K562 (cell line): ENCODE measurements around the gene ODAD3. TPM values are rescaled to one million over a fixed set of nuclear protein-coding genes. Genes with fewer than 3 reads are reported as not detected.

Experiments used
- ATAC-seq: fragments of 200-7000 bp; cut with Tn5 transposase; 3 replicates; pipeline ENCODE4 v1.9.1; 2020; ENCODE audit warnings: moderate library complexity
- BruUV-seq: library from RNA; stranded (reverse); fragments of 400-500 nt; replicated peaks from 2 replicates; lab custom pipeline; 2021; lab: Mats Ljungman, UMichigan
- CTCF ChIA-PET: fragments of 300-600 bp; formaldehyde crosslinking; extraction: SDS; loops from one replicate; lab custom pipeline; 2021; ENCODE audit warnings: low intra/inter-chr PET ratio; lab: Yijun Ruan, JAX
- POLR2A ChIA-PET: fragments of 300-600, 350-650 bp; sonication (Branson Sonifier 250); formaldehyde crosslinking; extraction: SDS; loops from one replicate; lab custom pipeline; 2021; ENCODE audit warnings: antibody characterized with exemption, inconsistent platforms; lab: Yijun Ruan, JAX
- DNase-seq, 4 experiments: peaks; one replicate each; pipeline versions ENCODE4 v3.0.0 to v3.0.0-alpha.2; 2011 to 2018; ENCODE audit warnings: low spot score in 3 of 4, mixed read lengths in 3 of 4; ENCODE audit errors: extremely low read depth in 1 of 4
- FAIRE-seq: peaks from 2 replicates; lab custom pipeline; 2011; peaks lifted over from hg19 to GRCh38; lab: Jason Lieb, UNC
- H2AFZ ChIP-seq: 2 replicates; pipeline ENCODE4 v1.6.0; 2011; ENCODE audit warnings: low read depth, low read length, control low read depth, inconsistent platforms
- H3K27ac ChIP-seq: fragments of 200-600 bp; 3 replicates; pipeline ENCODE4 v1.8.0; 2011; ENCODE audit warnings: low read depth, mild to moderate bottlenecking, control low read depth, inconsistent platforms, low read length, moderate library complexity, mixed read lengths; ENCODE audit errors: extremely low read depth
- H3K27me3 ChIP-seq, 2 experiments: fragments of 300-600 bp in 1 of 2; 2 replicates in 1 of 2; 3 replicates in 1 of 2; pipeline versions ENCODE4 v1.6.0 to v1.8.0; 2011; ENCODE audit warnings: inconsistent platforms in 2 of 2, low read length in 2 of 2, mild to moderate bottlenecking in 1 of 2, mixed read lengths in 1 of 2, moderate library complexity in 1 of 2; ENCODE audit not compliant: control insufficient read depth in 2 of 2, insufficient read depth in 2 of 2
- H3K36me3 ChIP-seq: fragments of 300-600 bp; 3 replicates; pipeline ENCODE4 v1.8.0; 2011; ENCODE audit warnings: mild to moderate bottlenecking, low read length, inconsistent platforms; ENCODE audit not compliant: control insufficient read depth, insufficient read depth
- H3K4me1 ChIP-seq, 2 experiments: fragments of 200-600 bp in 1 of 2; replicated peaks in 1 of 2; 2 replicates in 1 of 2; 3 replicates in 1 of 2; pipeline versions ENCODE4 v1.5.1 to v1.8.0; 2011; ENCODE audit warnings: inconsistent platforms in 2 of 2, low read length in 2 of 2, mild to moderate bottlenecking in 1 of 2, mixed read lengths in 1 of 2, moderate library complexity in 1 of 2; ENCODE audit not compliant: control insufficient read depth in 2 of 2, insufficient read depth in 2 of 2
- H3K4me2 ChIP-seq: 2 replicates; pipeline ENCODE4 v1.6.1; 2011; ENCODE audit warnings: low read length, control low read depth, inconsistent platforms, mixed read lengths; ENCODE audit not compliant: insufficient read depth
- H3K4me3 ChIP-seq: fragments of 200-600 bp; sonication (generic), shearing (Covaris generic); 2 replicates; pipeline ENCODE4 v1.5.1; 2016; ENCODE audit warnings: control low read depth, inconsistent platforms
- H3K79me2 ChIP-seq: fragments of 200-600 bp; 3 replicates; pipeline ENCODE4 v1.8.0; 2011; ENCODE audit warnings: low read length, inconsistent platforms; ENCODE audit not compliant: control insufficient read depth, insufficient read depth
- H3K9ac ChIP-seq, 2 experiments: 2 replicates each; pipeline versions ENCODE4 v1.6.0 to v1.6.1; 2011; ENCODE audit warnings: low read depth in 2 of 2, low read length in 2 of 2, control low read depth in 1 of 2, inconsistent platforms in 1 of 2, mild to moderate bottlenecking in 1 of 2, mixed read lengths in 1 of 2; ENCODE audit not compliant: insufficient read depth in 1 of 2
- H3K9me1 ChIP-seq: one replicate; pipeline ENCODE4 v1.6.0; 2011; ENCODE audit warnings: inconsistent platforms, mild to moderate bottlenecking, low read length, moderate library complexity; ENCODE audit not compliant: control insufficient read depth, insufficient read depth
- H3K9me3 ChIP-seq: replicated peaks from 2 replicates; pipeline ENCODE4 v1.5.1; 2011; ENCODE audit warnings: low read depth, low read length, inconsistent platforms; ENCODE audit not compliant: control insufficient read depth, insufficient read depth
- H4K20me1 ChIP-seq: replicated peaks from 2 replicates; pipeline ENCODE4 v1.6.1; 2011; ENCODE audit warnings: low read length, inconsistent platforms, mixed read lengths; ENCODE audit not compliant: control insufficient read depth, insufficient read depth
- BCOR ChIP-seq: fragments of 450-650 bp; IDR thresholded peaks from 2 replicates; pipeline ENCODE4 v1.6.1; 2016
- RBM22 ChIP-seq: fragments of 200-400 bp; formaldehyde crosslinking; IDR thresholded peaks from 2 replicates; pipeline ENCODE4 v1.6.1; 2018; ENCODE audit warnings: low read length, low read depth; ENCODE audit not compliant: poor library complexity, severe bottlenecking
- RBM25 ChIP-seq: fragments of 200-400 bp; formaldehyde crosslinking; IDR thresholded peaks from 2 replicates; pipeline ENCODE4 v1.6.1; 2018; ENCODE audit warnings: low read length, low read depth, moderate library complexity; ENCODE audit not compliant: severe bottlenecking
- ZBTB7A ChIP-seq: IDR thresholded peaks from 2 replicates; pipeline ENCODE4 v1.6.1; 2011; ENCODE audit warnings: low read depth, mild to moderate bottlenecking, low read length, moderate library complexity, borderline replicate concordance; ENCODE audit not compliant: control insufficient read depth
- ZNF121 ChIP-seq: sonication (generic); formaldehyde crosslinking; conservative IDR thresholded peaks from 2 replicates; pipeline ENCODE4 v1.8.0; 2022; ENCODE audit warnings: missing genetic modification reagents
- ZNF347 ChIP-seq: fragments of 450-650 bp; formaldehyde crosslinking; IDR thresholded peaks from 2 replicates; pipeline ENCODE4 v1.4.0; 2020; ENCODE audit warnings: low read depth, mild to moderate bottlenecking, moderate library complexity
- ZNF354B ChIP-seq: fragments of 250-450 bp; sonication (Bioruptor Pico); IDR thresholded peaks from 2 replicates; pipeline ENCODE4 v1.4.0; 2020
- WGBS: fragments of 100-300 bp; shearing (Covaris generic); methylation state at CpG from one replicate; pipeline ENCODE4 v1.1.6; 2016; ENCODE audit warnings: low coverage, mixed read lengths; ENCODE audit not compliant: insufficient coverage; ENCODE audit errors: missing lambda C conversion rate; 5-methylcytosine and 5-hydroxymethylcytosine counted together
- in situ Hi-C: fragments of 300-500 bp; cut with MboI; formaldehyde crosslinking; loops from 4 replicates; pipeline ENCODE4 v1.15.0; 2018; ENCODE audit warnings: inconsistent platforms, mixed read lengths
- intact Hi-C: fragments of 100-400 bp; cut with micrococcal nuclease; formaldehyde crosslinking; loops from 2 replicates; pipeline ENCODE4 v1.14.2; 2022
- polyA plus RNA-seq, 8 experiments: library from polyadenylated mRNA; depleted of rRNA in 4 of 8; stranded (reverse) in 5 of 8; unstranded in 3 of 8; fragments of >200 nt; fragmentation: Nextera tagmentation in 2 of 8; fragmentation: Illumina TruSeq in 1 of 8; extraction: Ambion mirVana in 2 of 8; extraction: Trizol in 1 of 8; gene quantifications; 2 replicates each; pipeline versions ENCODE4 v1.2.1 to v1.2.3, GENCODE V29; 2011 to 2014; ENCODE audit warnings: inconsistent platforms in 1 of 8, missing spikeins in 1 of 8
- total RNA-seq, 7 experiments: library from RNA; depleted of rRNA in 6 of 7; stranded (reverse); fragments of >200 nt in 6 of 7; fragmentation: Illumina TruSeq in 2 of 7; extraction: Trizol in 2 of 7; gene quantifications; 2 replicates each; pipeline versions ENCODE4 v1.2.1 to v1.2.3, GENCODE V29; 2011 to 2021; ENCODE audit warnings: low replicate concordance in 1 of 7
- TF ChIP-seq, protein P1 (sequence below), 2 experiments: IDR thresholded peaks; 2 replicates each; pipeline ENCODE4 v1.6.1; 2011; ENCODE audit warnings: borderline replicate concordance in 1 of 2, control low read depth in 1 of 2, low read depth in 1 of 2, low read length in 1 of 2, mild to moderate bottlenecking in 1 of 2, mixed read lengths in 1 of 2, moderate library complexity in 1 of 2; ENCODE audit not compliant: insufficient read depth in 1 of 2, insufficient read length in 1 of 2, poor library complexity in 1 of 2, severe bottlenecking in 1 of 2; ENCODE audit errors: extremely low read depth in 1 of 2
- TF ChIP-seq, protein P2 (sequence below), 2 experiments: IDR thresholded peaks in 1 of 2; conservative IDR thresholded peaks in 1 of 2; 2 replicates each; pipeline ENCODE4 v1.6.1; 2016; ENCODE audit warnings: low read depth in 2 of 2, mild to moderate bottlenecking in 1 of 2, missing compliant biosample characterization in 1 of 2, missing genetic modification characterization in 1 of 2, moderate library complexity in 1 of 2

ODAD3 gene
- total and polyA plus RNA-seq, 9 of the 15 experiments (the other 6 are each of a cell fraction or from before 2014, with no cell fraction given) = 0.07 to 0.72 (median 0.14) TPM; not detected in 2

DNA sequence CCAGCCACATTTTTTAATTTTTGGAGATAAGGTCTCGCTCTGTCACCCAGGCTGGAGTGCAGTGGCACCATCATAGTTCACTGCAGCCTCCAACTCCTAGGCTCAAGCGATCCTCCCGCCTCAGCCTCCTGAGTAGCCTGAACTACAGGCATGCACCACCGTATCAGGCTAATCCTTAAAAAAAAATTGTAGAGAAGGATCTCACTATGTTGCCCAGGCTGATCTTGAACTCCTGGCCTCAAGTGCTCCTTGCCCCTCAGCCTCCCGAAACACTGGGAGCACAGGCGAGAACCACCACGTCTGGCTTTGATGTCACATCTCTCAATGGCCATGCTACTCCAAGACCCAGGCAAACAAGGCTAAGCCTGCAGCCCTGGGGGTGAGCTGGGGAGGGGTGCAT, 21.7 kb upstream of the ODAD3 start:
- no peak for TF ChIP-seq ZNF347 (CRISPR knock-in tag)
- peak; percentile 27; the same call in 1 of the 2 replicates for TF ChIP-seq BCOR
- TF ChIP-seq, protein P1, sequence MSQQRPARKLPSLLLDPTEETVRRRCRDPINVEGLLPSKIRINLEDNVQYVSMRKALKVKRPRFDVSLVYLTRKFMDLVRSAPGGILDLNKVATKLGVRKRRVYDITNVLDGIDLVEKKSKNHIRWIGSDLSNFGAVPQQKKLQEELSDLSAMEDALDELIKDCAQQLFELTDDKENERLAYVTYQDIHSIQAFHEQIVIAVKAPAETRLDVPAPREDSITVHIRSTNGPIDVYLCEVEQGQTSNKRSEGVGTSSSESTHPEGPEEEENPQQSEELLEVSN (IDR thresholded peaks at IDR 0.05; ENCODE audit: borderline replicate concordance in 1 of 2, extremely low read depth in 1 of 2, insufficient read depth in 1 of 2, insufficient read length in 1 of 2, low read depth in 1 of 2, low read length in 1 of 2, poor library complexity in 1 of 2, severe bottlenecking in 1 of 2) = no peak
- TF ChIP-seq, protein P2, sequence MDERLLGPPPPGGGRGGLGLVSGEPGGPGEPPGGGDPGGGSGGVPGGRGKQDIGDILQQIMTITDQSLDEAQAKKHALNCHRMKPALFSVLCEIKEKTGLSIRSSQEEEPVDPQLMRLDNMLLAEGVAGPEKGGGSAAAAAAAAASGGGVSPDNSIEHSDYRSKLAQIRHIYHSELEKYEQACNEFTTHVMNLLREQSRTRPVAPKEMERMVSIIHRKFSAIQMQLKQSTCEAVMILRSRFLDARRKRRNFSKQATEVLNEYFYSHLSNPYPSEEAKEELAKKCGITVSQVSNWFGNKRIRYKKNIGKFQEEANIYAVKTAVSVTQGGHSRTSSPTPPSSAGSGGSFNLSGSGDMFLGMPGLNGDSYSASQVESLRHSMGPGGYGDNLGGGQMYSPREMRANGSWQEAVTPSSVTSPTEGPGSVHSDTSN (CRISPR knock-in tag; IDR thresholded peaks at IDR 0.05; ENCODE audit: low read depth) = no peak
- TF ChIP-seq, protein P2 (tag; conservative IDR thresholded peaks at IDR 0.05; ENCODE audit: low read depth) = no peak
- peak; percentile 93 for TF ChIP-seq ZNF121
- TF ChIP-seq ZNF354B = no peak
- TF ChIP-seq RBM22 = no peak
- peak; percentile 15; the same call in 1 of the 2 replicates for TF ChIP-seq ZBTB7A
- peak; percentile 31 for TF ChIP-seq RBM25
- H3K9me1 ChIP-seq = no peaks in the 10 kb centered on the region
- intact Hi-C loops (no loop called here), in situ Hi-C loops (no loop called here)
- no peak for FAIRE-seq
- no peak overlapping the region for H3K27ac ChIP-seq
- H3K79me2 ChIP-seq = no peaks in the 10 kb centered on the region
- no peak overlapping the region for H3K9ac ChIP-seq
- no peak overlapping the region for H2AFZ ChIP-seq
- ChIA-PET POLR2A (interaction anchor here (0.7 kb wide), 1 partner anchor 308 kb away, joined by 4 read pairs; no protein-coding TSS in a partner anchor), CTCF (no interaction called here)
- H3K9me3 ChIP-seq = no peaks in the 10 kb centered on the region
- no peaks in the 10 kb centered on the region for H3K36me3 ChIP-seq
- 0 out of 2 replicates have a peak, but pooled peaks cover 4% of the 10 kb centered on the region for H4K20me1 ChIP-seq
- H3K4me1 ChIP-seq = peaks cover 0 to 40% of the 10 kb centered on the region in 2 experiments; a peak in 3 of 5 replicates
- ATAC-seq = no peak
- DNase-seq = no peak
- BruUV-seq = no TSS peak
- 27% methylated on average over 6 of the region's 7 CpGs for WGBS
- no peak overlapping the region for H3K4me3 ChIP-seq
- H3K4me2 ChIP-seq = no peak overlapping the region
- peaks cover 0 to 9% of the 10 kb centered on the region in 2 experiments; a peak in 3 of 5 replicates for H3K27me3 ChIP-seq
